8988T (cell line): ENCODE measurements around the gene ZDHHC11B.
"Not testable (repeated sequence)": the region's sequence is repeated elsewhere in the genome, so short reads cannot be mapped to it uniquely, and the experiment has no call there.

Experiments used
- DNase-seq: peaks from one replicate; pipeline ENCODE4 v3.0.0; 2011

The ZDHHC11B gene

GRCh38 chr5:784428-785177 lies at the start of gene ZDHHC11B:
ZDHHC11B (minus strand) TSS chr5:784729; CDS start chr5:766919, 17,810 bp downstream.
- DNase-seq, result peak; percentile 98

- DNase-seq, result not testable (repeated sequence)
Observed at GRCh38 chr5:834013-834412, 49.5 kb upstream of the ZDHHC11B start.

GRCh38 chr5:828194-828593 lies 43.7 kb upstream of the ZDHHC11B start:
- not testable (repeated sequence) for DNase-seq

- not testable (repeated sequence) for DNase-seq
Observed at GRCh38 chr5:825544-825943, 41.0 kb upstream of the ZDHHC11B start.

GRCh38 chr5:821504-821903 lies 37.0 kb upstream of the ZDHHC11B start:
- DNase-seq, result no peak

- DNase-seq, result no peak
Observed at GRCh38 chr5:820245-820644, 35.7 kb upstream of the ZDHHC11B start.

GRCh38 chr5:819078-819477 lies 34.5 kb upstream of the ZDHHC11B start:
- no peak for DNase-seq

GRCh38 chr5:816176-816575 lies 31.6 kb upstream of the ZDHHC11B start:
- DNase-seq, result no peak

GRCh38 chr5:815449-815848 lies 30.9 kb upstream of the ZDHHC11B start:
- DNase-seq, result no peak

- DNase-seq, result not testable (repeated sequence)
Observed at GRCh38 chr5:813575-813974, 29.0 kb upstream of the ZDHHC11B start.

- DNase-seq, result not testable (repeated sequence)
Observed at GRCh38 chr5:811384-811783, 26.9 kb upstream of the ZDHHC11B start.

GRCh38 chr5:807719-808514 lies 23.4 kb upstream of the ZDHHC11B start:
- not testable (repeated sequence) for DNase-seq

GRCh38 chr5:801472-801871 lies 16.9 kb upstream of the ZDHHC11B start:
- no peak for DNase-seq

- not testable (repeated sequence) for DNase-seq
Observed at GRCh38 chr5:801055-801454, 16.5 kb upstream of the ZDHHC11B start.

- not testable (repeated sequence) for DNase-seq
Observed at GRCh38 chr5:798505-799138, 14.1 kb upstream of the ZDHHC11B start.

GRCh38 chr5:797986-798385 lies 13.5 kb upstream of the ZDHHC11B start:
- DNase-seq, result not testable (repeated sequence)

- not testable (repeated sequence) for DNase-seq
Observed at GRCh38 chr5:795873-796272, 11.3 kb upstream of the ZDHHC11B start.

GRCh38 chr5:794948-795347 lies 10.4 kb upstream of the ZDHHC11B start:
- not testable (repeated sequence) for DNase-seq

- not testable (repeated sequence) for DNase-seq
Observed at GRCh38 chr5:788703-789102, 4.2 kb upstream of the ZDHHC11B start.

- DNase-seq, result not testable (repeated sequence)
Observed at GRCh38 chr5:787857-788233, 3.3 kb upstream of the ZDHHC11B start.

- DNase-seq, result not testable (repeated sequence)
Observed at GRCh38 chr5:787224-787856, 2.8 kb upstream of the ZDHHC11B start.

- DNase-seq, result not testable (repeated sequence)
Observed at GRCh38 chr5:785181-785705, 714 bp upstream of the ZDHHC11B start.
